Caco-2 (cell line): Measurements from ENCODE around the gene CTLA4. TPM values are rescaled to one million over a fixed set of nuclear protein-coding genes. Genes with fewer than 3 reads are reported as not detected.

Source experiments
- BruUV-seq: library from RNA; stranded (reverse); fragments of 400-500 nt; replicated peaks from 2 replicates; lab custom pipeline; 2021; lab: Mats Ljungman, UMichigan
- CTCF ChIA-PET: fragments of 300-600 bp; sonication (Branson Sonifier 250); formaldehyde crosslinking; loops from one replicate; lab custom pipeline; 2022; ENCODE audit warnings: antibody characterized with exemption; lab: Charles Lee
- POLR2A ChIA-PET: fragments of 300-600 bp; sonication (Branson Sonifier 250); formaldehyde crosslinking; loops from one replicate; lab custom pipeline; 2022; ENCODE audit warnings: antibody characterized with exemption; lab: Charles Lee
- DNase-seq, 2 experiments: peaks; one replicate each; pipeline versions ENCODE4 v3.0.0 to v3.0.0-alpha.2; 2020 to 2022
- H3K27me3 ChIP-seq: replicated peaks from 2 replicates; pipeline ENCODE4 v1.6.0; 2011; ENCODE audit warnings: low read length; ENCODE audit not compliant: control insufficient read depth, insufficient read depth
- H3K36me3 ChIP-seq: 2 replicates; pipeline ENCODE4 v1.5.1; 2011; ENCODE audit warnings: low read length; ENCODE audit not compliant: control insufficient read depth, insufficient read depth
- H3K4me1 ChIP-seq: fragments of 250-450 bp; sonication (Bioruptor Pico); 2 replicates; pipeline ENCODE4 v1.5.1; 2020; ENCODE audit warnings: mild to moderate bottlenecking
- H3K4me3 ChIP-seq: 2 replicates; pipeline ENCODE4 v1.5.1; 2011; ENCODE audit warnings: low read depth, mild to moderate bottlenecking, control low read depth, low read length
- H3K9me3 ChIP-seq: fragments of 250-450 bp; sonication (Bioruptor Pico); 2 replicates; pipeline ENCODE4 v1.5.1; 2020; ENCODE audit warnings: mild to moderate bottlenecking, moderate library complexity
- H3K27ac Mint-ChIP-seq: one replicate; pipeline ENCODE4 v1.8.0; 2022; ENCODE audit warnings: mixed read lengths; ENCODE audit not compliant: unreplicated experiment
- H3K27me3 Mint-ChIP-seq: one replicate; pipeline ENCODE4 v1.8.0; 2022; ENCODE audit warnings: mixed read lengths; ENCODE audit not compliant: insufficient read depth, unreplicated experiment
- H3K36me3 Mint-ChIP-seq: one replicate; pipeline ENCODE4 v1.8.0; 2022; ENCODE audit warnings: mild to moderate bottlenecking, mixed read lengths; ENCODE audit not compliant: insufficient read depth, unreplicated experiment
- H3K4me1 Mint-ChIP-seq: one replicate; pipeline ENCODE4 v1.8.0; 2022; ENCODE audit warnings: low read depth, mixed read lengths; ENCODE audit not compliant: unreplicated experiment
- H3K4me3 Mint-ChIP-seq: one replicate; pipeline ENCODE4 v1.8.0; 2022; ENCODE audit warnings: mild to moderate bottlenecking, moderate library complexity, mixed read lengths; ENCODE audit not compliant: unreplicated experiment
- H3K9me3 Mint-ChIP-seq: one replicate; pipeline ENCODE4 v1.8.0; 2022; ENCODE audit warnings: mixed read lengths; ENCODE audit not compliant: unreplicated experiment
- intact Hi-C: fragments of 100-400 bp; cut with micrococcal nuclease; formaldehyde crosslinking; loops from one replicate; pipeline ENCODE4 v1.10.0; 2022; ENCODE audit not compliant: unreplicated experiment
- total RNA-seq: library from RNA; stranded (reverse); gene quantifications from 2 replicates; pipeline ENCODE4 v1.2.3, GENCODE V29; 2022
- TF ChIP-seq, protein P1 (sequence below), 2 experiments: fragments of 200-600 bp in 1 of 2; IDR thresholded peaks; 1 replicate in 1 of 2; 2 replicates in 1 of 2; pipeline versions ENCODE4 v1.5.1 to v1.8.0; 2011 to 2022; ENCODE audit warnings: antibody characterized with exemption in 1 of 2, control low read depth in 1 of 2, inconsistent platforms in 1 of 2, low read depth in 1 of 2, low read length in 1 of 2, mild to moderate bottlenecking in 1 of 2, moderate library complexity in 1 of 2; ENCODE audit not compliant: insufficient read depth in 1 of 2, severe bottlenecking in 1 of 2, unreplicated experiment in 1 of 2

The CTLA4 gene
- total RNA-seq, 1 experiment from 2014 or later, result 0.43 TPM

DNA sequence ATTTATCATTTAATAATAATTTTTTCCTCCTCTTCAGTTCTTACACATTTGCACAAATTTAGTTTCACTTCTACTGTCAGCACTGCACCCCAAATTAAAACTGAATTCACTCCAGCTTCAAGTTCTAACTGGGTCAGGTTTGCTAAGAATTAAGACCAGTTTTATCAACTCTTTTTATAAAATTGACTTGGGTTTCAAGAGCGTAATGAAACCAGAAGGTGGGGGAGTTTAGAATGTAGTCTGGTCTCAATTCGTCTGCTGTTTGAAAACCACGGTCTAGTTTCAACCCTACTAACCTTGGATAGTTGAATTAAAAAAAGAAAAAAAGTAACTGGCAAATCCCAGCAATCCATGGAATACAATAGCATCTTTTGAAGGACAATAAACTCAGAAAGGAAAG lies 14.3 kb upstream of the CTLA4 start:
- no TSS peak for BruUV-seq
- no peaks in the 10 kb centered on the region for H3K4me1 ChIP-seq
- H3K36me3 ChIP-seq, result no peaks in the 10 kb centered on the region
- no peak overlapping the region for H3K4me3 Mint-ChIP-seq
- no peaks in the 10 kb centered on the region for H3K9me3 ChIP-seq
- no peaks in the 10 kb centered on the region for H3K36me3 Mint-ChIP-seq
- no peaks in the 10 kb centered on the region for H3K27me3 ChIP-seq
- TF ChIP-seq, protein P1, sequence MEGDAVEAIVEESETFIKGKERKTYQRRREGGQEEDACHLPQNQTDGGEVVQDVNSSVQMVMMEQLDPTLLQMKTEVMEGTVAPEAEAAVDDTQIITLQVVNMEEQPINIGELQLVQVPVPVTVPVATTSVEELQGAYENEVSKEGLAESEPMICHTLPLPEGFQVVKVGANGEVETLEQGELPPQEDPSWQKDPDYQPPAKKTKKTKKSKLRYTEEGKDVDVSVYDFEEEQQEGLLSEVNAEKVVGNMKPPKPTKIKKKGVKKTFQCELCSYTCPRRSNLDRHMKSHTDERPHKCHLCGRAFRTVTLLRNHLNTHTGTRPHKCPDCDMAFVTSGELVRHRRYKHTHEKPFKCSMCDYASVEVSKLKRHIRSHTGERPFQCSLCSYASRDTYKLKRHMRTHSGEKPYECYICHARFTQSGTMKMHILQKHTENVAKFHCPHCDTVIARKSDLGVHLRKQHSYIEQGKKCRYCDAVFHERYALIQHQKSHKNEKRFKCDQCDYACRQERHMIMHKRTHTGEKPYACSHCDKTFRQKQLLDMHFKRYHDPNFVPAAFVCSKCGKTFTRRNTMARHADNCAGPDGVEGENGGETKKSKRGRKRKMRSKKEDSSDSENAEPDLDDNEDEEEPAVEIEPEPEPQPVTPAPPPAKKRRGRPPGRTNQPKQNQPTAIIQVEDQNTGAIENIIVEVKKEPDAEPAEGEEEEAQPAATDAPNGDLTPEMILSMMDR (IDR thresholded peaks at IDR 0.05; ENCODE audit: insufficient read depth in 1 of 2, low read depth in 1 of 2, low read length in 1 of 2, severe bottlenecking in 1 of 2, unreplicated experiment in 1 of 2), result no peak
- H3K27me3 Mint-ChIP-seq, result peaks cover 3% of the 10 kb centered on the region
- no peaks in the 10 kb centered on the region for H3K9me3 Mint-ChIP-seq
- no peaks in the 10 kb centered on the region for H3K4me1 Mint-ChIP-seq
- intact Hi-C loops, result no loop called here
- POLR2A ChIA-PET, result no interaction called here
- CTCF ChIA-PET, result no interaction called here
- H3K4me3 ChIP-seq, result no peak overlapping the region
- H3K27ac Mint-ChIP-seq, result no peak overlapping the region
- DNase-seq, result no peak

DNA sequence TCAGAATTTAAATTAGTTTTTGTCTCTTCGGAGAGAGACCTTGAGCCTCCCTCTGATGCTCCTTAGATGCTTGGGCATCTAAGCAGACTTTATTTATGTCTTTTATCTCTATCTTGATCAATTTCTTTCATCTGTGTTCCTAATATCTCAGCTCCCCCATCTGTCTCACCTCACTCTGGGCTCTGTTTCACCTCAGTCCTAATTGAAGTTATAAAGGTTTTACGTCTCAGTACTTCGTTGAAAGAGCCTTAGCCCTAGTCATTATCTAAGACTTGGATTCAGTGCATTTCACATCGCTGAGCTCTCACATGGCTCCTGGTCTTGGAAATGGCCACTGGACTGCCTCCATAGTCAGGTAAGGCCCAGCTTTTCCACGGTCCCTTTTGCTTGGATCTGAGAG lies 13.8 kb upstream of the CTLA4 start:
- no peaks in the 10 kb centered on the region for H3K9me3 Mint-ChIP-seq
- H3K27me3 Mint-ChIP-seq, result peaks cover 3% of the 10 kb centered on the region
- ChIA-PET POLR2A (no interaction called here), CTCF (no interaction called here)
- no peak for DNase-seq
- no TSS peak for BruUV-seq
- no peak overlapping the region for H3K27ac Mint-ChIP-seq
- no peaks in the 10 kb centered on the region for H3K36me3 Mint-ChIP-seq
- no peak overlapping the region for H3K4me3 Mint-ChIP-seq
- no peaks in the 10 kb centered on the region for H3K4me1 Mint-ChIP-seq
- Histone ChIP-seq H3K27me3 (no peaks in the 10 kb centered on the region), H3K36me3 (no peaks in the 10 kb centered on the region), H3K4me3 (no peak overlapping the region), H3K4me1 (no peaks in the 10 kb centered on the region), H3K9me3 (no peaks in the 10 kb centered on the region)
- TF ChIP-seq, protein P1 (IDR thresholded peaks at IDR 0.05; ENCODE audit: insufficient read depth in 1 of 2, low read depth in 1 of 2, low read length in 1 of 2, severe bottlenecking in 1 of 2, unreplicated experiment in 1 of 2), result no peak
- intact Hi-C loops, result no loop called here

DNA sequence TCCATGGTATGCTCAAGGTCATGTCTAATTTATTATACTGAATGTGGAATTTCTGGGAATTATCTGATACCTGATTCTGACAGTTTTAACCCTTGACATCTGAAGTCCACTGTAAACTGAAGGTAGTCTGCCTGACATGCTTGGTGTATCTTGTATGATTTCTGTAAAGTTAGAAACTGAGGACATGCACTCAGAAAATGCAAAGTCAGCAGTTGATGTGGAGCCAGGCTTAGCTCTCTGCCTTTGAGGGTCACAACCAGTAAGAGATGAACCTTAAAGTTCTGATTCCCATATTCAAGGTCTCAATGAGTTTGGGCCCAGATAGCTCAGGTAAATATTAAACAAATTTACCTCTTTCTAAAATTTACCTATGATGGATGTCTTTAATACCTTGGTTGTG lies 12.3 kb upstream of the CTLA4 start:
- no peaks in the 10 kb centered on the region for H3K4me1 Mint-ChIP-seq
- ChIA-PET CTCF (no interaction called here), POLR2A (no interaction called here)
- intact Hi-C loops, result no loop called here
- H3K4me1 ChIP-seq, result no peaks in the 10 kb centered on the region
- peaks cover 3% of the 10 kb centered on the region for H3K27me3 Mint-ChIP-seq
- H3K9me3 ChIP-seq, result no peaks in the 10 kb centered on the region
- TF ChIP-seq, protein P1 (IDR thresholded peaks at IDR 0.05; ENCODE audit: insufficient read depth in 1 of 2, low read depth in 1 of 2, low read length in 1 of 2, severe bottlenecking in 1 of 2, unreplicated experiment in 1 of 2), result no peak
- no peak for DNase-seq
- H3K27me3 ChIP-seq, result no peaks in the 10 kb centered on the region
- no TSS peak for BruUV-seq
- no peak overlapping the region for H3K4me3 Mint-ChIP-seq
- no peak overlapping the region for H3K4me3 ChIP-seq
- no peaks in the 10 kb centered on the region for H3K36me3 ChIP-seq
- no peaks in the 10 kb centered on the region for H3K9me3 Mint-ChIP-seq
- no peak overlapping the region for H3K27ac Mint-ChIP-seq
- no peaks in the 10 kb centered on the region for H3K36me3 Mint-ChIP-seq
